GM10266 (cell line): ENCODE results near the gene JPH2.

Experiments
- DNase-seq: peaks from one replicate; pipeline ENCODE4 v3.0.0; 2012; ENCODE audit errors: extremely low spot score
- TF ChIP-seq, protein P1 (sequence below): IDR thresholded peaks from 2 replicates; pipeline ENCODE4 v1.5.1; 2012; ENCODE audit warnings: mild to moderate bottlenecking, low read depth; ENCODE audit not compliant: control insufficient read depth, insufficient read depth; ENCODE audit errors: missing control alignments

JPH2 gene

DNA sequence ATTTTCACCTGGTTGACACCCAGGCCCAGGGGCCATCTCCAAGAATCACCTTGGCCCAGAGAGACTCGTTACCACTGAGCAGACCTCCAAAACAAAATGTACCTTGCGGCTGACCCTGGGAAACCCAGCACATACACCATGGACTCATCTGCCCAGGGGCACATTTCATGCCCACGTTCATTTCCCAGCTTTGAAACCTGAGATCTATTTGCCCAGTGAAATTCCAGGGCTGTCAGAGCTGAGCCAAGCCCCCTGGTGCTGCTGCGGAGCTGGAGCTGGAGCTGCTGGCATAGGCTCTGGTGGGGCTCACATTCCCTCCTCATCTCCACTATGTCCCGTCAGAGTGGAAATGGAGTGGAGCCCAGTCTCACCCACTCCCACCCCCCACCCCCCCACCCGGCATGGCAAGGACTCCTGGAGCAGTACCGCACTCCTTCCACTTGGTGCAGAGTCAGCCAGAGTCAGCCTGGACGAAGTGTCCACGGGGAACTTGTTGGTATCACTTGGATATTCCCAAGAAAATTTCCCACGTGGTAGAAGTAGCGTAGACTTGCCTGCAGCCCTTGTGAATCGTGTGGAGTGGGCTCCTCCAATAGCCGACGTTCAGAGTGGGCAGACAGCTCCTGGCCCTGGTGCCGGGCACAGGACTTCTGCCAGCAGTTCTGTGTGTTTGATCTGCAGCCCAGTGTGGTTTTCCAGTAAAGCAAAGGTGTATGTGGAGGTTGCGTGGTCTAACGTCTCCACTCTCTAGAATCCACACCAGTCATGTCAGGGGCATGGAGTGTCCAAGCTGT, 41.7 kb upstream of the JPH2 start:
- no peak for DNase-seq
- TF ChIP-seq, protein P1, sequence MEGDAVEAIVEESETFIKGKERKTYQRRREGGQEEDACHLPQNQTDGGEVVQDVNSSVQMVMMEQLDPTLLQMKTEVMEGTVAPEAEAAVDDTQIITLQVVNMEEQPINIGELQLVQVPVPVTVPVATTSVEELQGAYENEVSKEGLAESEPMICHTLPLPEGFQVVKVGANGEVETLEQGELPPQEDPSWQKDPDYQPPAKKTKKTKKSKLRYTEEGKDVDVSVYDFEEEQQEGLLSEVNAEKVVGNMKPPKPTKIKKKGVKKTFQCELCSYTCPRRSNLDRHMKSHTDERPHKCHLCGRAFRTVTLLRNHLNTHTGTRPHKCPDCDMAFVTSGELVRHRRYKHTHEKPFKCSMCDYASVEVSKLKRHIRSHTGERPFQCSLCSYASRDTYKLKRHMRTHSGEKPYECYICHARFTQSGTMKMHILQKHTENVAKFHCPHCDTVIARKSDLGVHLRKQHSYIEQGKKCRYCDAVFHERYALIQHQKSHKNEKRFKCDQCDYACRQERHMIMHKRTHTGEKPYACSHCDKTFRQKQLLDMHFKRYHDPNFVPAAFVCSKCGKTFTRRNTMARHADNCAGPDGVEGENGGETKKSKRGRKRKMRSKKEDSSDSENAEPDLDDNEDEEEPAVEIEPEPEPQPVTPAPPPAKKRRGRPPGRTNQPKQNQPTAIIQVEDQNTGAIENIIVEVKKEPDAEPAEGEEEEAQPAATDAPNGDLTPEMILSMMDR: no peak

DNA sequence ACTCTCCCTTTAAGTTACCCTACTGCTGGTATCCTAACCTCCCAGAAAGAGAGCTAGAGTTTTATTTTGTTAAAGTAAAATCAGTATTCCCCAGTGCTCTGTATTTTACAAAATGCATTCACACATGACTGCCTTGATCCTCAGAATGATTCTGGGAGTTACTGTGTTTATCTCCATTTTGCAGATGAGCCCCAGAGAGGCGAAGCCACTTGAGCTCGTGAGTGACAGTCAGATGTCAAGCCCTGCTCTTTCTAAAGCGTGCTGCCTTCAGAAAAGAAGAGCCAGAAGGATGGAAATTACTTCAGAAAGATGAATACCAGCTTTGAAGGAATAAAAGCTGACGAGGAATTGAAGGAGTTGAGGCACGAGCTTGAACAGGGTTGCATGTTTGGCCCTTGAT, 37.6 kb upstream of the JPH2 start:
- TF ChIP-seq, protein P1: no peak
- no peak for DNase-seq

DNA sequence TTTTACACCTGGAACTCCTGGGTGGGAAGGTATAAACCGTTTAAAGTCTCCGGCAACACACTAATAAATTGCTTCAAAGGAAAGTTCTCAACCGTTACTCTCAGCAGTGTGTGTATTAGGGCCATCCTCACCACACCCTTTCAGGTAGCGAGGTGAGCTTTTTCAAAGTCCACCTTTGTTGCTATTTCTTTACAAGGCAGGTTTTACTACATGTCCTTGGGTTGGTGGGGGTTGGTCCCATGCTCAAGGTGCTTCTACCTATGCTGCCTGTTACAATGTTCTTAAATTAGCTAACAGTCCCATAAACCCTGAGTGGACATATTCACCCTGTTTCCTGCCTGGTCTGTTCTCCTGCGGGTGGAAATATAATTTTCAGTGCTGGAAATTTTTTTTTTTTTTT, 36.7 kb upstream of the JPH2 start:
- DNase-seq: no peak
- TF ChIP-seq, protein P1: no peak

DNA sequence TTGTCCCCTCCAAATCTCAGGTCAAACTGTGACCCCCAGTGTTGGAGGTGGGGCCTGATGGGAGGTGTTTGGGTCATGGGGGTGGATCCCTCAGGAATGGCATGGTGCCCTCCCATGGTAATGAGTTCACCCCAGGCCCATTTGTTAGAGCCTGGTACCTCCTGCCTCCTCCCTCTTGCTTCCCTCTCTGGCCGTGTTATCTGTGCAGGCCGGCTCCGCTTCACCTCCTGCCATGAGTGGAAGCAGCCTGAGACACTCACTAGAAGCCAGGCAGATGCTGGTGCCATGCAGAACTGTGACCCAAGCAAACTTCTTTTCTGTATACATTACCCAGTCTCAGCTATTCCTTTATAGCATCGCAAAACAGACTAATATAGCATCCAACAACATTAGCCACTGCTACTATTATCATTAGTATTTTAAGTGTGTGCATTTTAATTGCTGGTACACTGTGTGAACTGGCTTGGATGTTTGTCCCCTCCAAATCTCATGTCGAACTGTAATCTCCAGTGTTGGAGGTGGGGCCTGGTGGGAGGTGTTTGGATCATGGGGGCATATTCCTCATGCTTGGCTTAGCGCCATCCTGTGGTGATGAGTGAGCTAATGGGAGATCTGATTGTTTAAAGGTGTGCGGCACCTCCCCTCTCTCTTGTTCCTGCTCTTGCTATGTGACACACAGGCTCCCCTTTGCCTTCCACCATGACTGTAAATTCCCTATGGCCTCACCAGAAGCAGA, 35.8 kb upstream of the JPH2 start:
- no peak for DNase-seq

DNA sequence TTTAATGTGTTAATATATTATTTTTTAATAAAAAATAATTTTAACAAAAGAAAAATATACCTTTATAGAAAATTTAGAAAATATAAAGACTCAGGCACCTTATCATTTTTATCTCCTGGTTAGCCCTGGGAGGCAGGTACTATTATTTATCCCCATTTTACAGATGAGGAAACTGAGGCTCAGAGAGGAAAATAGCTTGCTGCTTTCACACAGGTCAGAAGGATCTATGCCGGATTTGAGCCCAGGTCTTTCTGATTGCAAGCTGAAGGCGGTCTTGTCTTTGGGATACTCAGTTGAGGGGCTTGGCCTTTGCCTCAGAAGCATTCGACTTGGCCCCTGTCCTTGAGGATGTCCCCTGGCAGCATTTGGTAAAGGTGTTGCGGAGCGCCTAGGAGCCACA, 35.0 kb upstream of the JPH2 start:
- TF ChIP-seq, protein P1: no peak
- no peak for DNase-seq

More for the DNA sequence above, 35.8 kb upstream of the JPH2 start:
- TF ChIP-seq, protein P1: no peak

DNA sequence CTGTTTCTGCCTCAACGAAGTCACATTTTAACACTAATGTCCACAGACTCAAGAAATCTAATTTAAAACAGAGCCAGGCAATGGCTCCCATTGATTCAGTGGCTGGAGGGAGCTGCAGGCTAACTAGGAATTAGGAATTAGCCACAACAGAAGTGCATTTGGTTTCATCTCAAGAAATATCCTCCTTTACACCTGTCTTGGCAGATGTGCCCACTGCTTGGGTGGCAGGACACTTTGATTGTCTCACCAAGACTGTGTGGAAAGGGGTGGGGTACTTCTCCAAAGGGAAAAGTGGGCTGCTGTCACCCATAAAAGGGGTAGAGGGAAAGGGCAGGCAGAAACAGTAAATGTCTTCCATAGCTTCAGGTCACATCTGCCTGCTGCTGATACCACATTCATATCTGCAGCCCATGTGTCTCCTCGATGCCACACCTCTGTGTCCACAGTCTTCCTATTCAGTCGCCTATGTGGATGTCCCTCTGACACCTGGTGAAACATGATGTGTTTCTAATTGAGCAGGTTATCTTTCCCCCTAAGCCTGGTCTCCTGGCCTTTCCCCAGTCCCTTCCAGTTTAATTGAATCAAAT, 34.5 kb upstream of the JPH2 start:
- no peak for DNase-seq

More for the DNA sequence above, 34.5 kb upstream of the JPH2 start:
- TF ChIP-seq, protein P1: no peak
